SK-N-SH treated with all-trans-retinoic acid at 6 μM for 48 hours (cell line): ENCODE results near the gene NKAPL.
"Not testable (repeated sequence)": the region's sequence is repeated elsewhere in the genome, so short reads cannot be mapped to it uniquely, and the experiment has no call there.

Experiments used
- ATAC-seq: fragments of 200-7000 bp; cut with Tn5 transposase; 3 replicates; pipeline ENCODE4 v1.9.1; 2020; ENCODE audit warnings: mild to moderate bottlenecking, moderate library complexity
- ARNTL ChIP-seq: fragments of 450-650 bp; formaldehyde crosslinking; IDR thresholded peaks from 2 replicates; pipeline ENCODE4 v1.5.0; 2020; ENCODE audit warnings: low read depth, mild to moderate bottlenecking, moderate library complexity, borderline replicate concordance
- CSDC2 ChIP-seq: fragments of 250-450 bp; sonication (Bioruptor Pico); IDR thresholded peaks from 2 replicates; pipeline ENCODE4 v1.5.0; 2020; ENCODE audit warnings: mild to moderate bottlenecking, moderate library complexity
- ESRRG ChIP-seq: fragments of 250-450 bp; sonication (Bioruptor Pico); IDR thresholded peaks from 2 replicates; pipeline ENCODE4 v1.6.1; 2021; ENCODE audit warnings: mild to moderate bottlenecking
- GLIS3 ChIP-seq: fragments of 250-450 bp; sonication (Bioruptor Pico); IDR thresholded peaks from 2 replicates; pipeline ENCODE4 v1.5.0; 2020; ENCODE audit warnings: mild to moderate bottlenecking, moderate library complexity
- ISL1 ChIP-seq: fragments of 250-450 bp; sonication (Bioruptor Pico); IDR thresholded peaks from 2 replicates; pipeline ENCODE4 v2.1.2; 2022; ENCODE audit warnings: mild to moderate bottlenecking, moderate library complexity
- OSR1 ChIP-seq: fragments of 250-450 bp; sonication (Bioruptor Pico); IDR thresholded peaks from 2 replicates; pipeline ENCODE4 v1.8.0; 2022; ENCODE audit warnings: moderate library complexity, mild to moderate bottlenecking, inconsistent platforms
- PPARA ChIP-seq: fragments of 250-450 bp; sonication (Bioruptor Pico); IDR thresholded peaks from 2 replicates; pipeline ENCODE4 v1.5.0; 2020; ENCODE audit warnings: mild to moderate bottlenecking, borderline replicate concordance
- RARB ChIP-seq: fragments of 250-450 bp; sonication (Bioruptor Pico); IDR thresholded peaks from 2 replicates; pipeline ENCODE4 v1.8.0; 2021; ENCODE audit warnings: mild to moderate bottlenecking, moderate library complexity
- SNAI2 ChIP-seq: fragments of 250-450 bp; sonication (Bioruptor Pico); IDR thresholded peaks from 2 replicates; pipeline ENCODE4 v1.5.0; 2020; ENCODE audit warnings: mild to moderate bottlenecking, moderate library complexity
- TCF4 ChIP-seq: fragments of 250-450 bp; sonication (Bioruptor Pico); IDR thresholded peaks from 2 replicates; pipeline ENCODE4 v1.8.0; 2021; ENCODE audit warnings: mild to moderate bottlenecking, moderate library complexity, borderline replicate concordance
- TOX ChIP-seq: fragments of 250-450 bp; sonication (Bioruptor Pico); IDR thresholded peaks from 2 replicates; pipeline ENCODE4 v1.8.0; 2021; ENCODE audit warnings: mild to moderate bottlenecking, moderate library complexity, borderline replicate concordance
- ZC3H10 ChIP-seq: fragments of 250-450 bp; sonication (Bioruptor Pico); IDR thresholded peaks from 2 replicates; pipeline ENCODE4 v1.5.1; 2021; ENCODE audit warnings: mild to moderate bottlenecking, moderate library complexity
- ZFP3 ChIP-seq: fragments of 250-450 bp; sonication (Bioruptor Pico); IDR thresholded peaks from 2 replicates; pipeline ENCODE4 v1.5.0; 2020; ENCODE audit warnings: mild to moderate bottlenecking, moderate library complexity
- ZFP30 ChIP-seq: fragments of 450-650 bp; formaldehyde crosslinking; IDR thresholded peaks from 2 replicates; pipeline ENCODE4 v1.5.0; 2022; ENCODE audit warnings: mild to moderate bottlenecking, moderate library complexity
- ZNF565 ChIP-seq: fragments of 450-650 bp; formaldehyde crosslinking; conservative IDR thresholded peaks from 2 replicates; pipeline ENCODE4 v1.5.0; 2020; ENCODE audit warnings: low read depth, mild to moderate bottlenecking, moderate library complexity
- ZNF70 ChIP-seq: fragments of 450-650 bp; formaldehyde crosslinking; IDR thresholded peaks from 2 replicates; pipeline ENCODE4 v1.5.0; 2020; ENCODE audit warnings: mild to moderate bottlenecking, moderate library complexity
- ZNF8 ChIP-seq: fragments of 450-650 bp; formaldehyde crosslinking; IDR thresholded peaks from 2 replicates; pipeline ENCODE4 v1.5.0; 2020; ENCODE audit warnings: mild to moderate bottlenecking, moderate library complexity
- TF ChIP-seq, protein P1 (sequence below): fragments of 250-450 bp; sonication (Bioruptor Pico); IDR thresholded peaks from 2 replicates; pipeline ENCODE4 v1.5.1; 2021; ENCODE audit warnings: mild to moderate bottlenecking, moderate library complexity
- TF ChIP-seq, protein P2 (sequence below): fragments of 250-450 bp; sonication (Bioruptor Pico); IDR thresholded peaks from 2 replicates; pipeline ENCODE4 v1.5.0; 2020; ENCODE audit warnings: mild to moderate bottlenecking, moderate library complexity
- TF ChIP-seq, protein P3 (sequence below): fragments of 250-450 bp; sonication (Bioruptor Pico); IDR thresholded peaks from 2 replicates; pipeline ENCODE4 v1.8.0; 2020; ENCODE audit warnings: mild to moderate bottlenecking, moderate library complexity, borderline replicate concordance
- TF ChIP-seq, protein P4 (sequence below): fragments of 250-450 bp; sonication (Bioruptor Pico); IDR thresholded peaks from 2 replicates; pipeline ENCODE4 v1.5.1; 2020; ENCODE audit warnings: low read depth, mild to moderate bottlenecking, moderate library complexity

Gene NKAPL

DNA sequence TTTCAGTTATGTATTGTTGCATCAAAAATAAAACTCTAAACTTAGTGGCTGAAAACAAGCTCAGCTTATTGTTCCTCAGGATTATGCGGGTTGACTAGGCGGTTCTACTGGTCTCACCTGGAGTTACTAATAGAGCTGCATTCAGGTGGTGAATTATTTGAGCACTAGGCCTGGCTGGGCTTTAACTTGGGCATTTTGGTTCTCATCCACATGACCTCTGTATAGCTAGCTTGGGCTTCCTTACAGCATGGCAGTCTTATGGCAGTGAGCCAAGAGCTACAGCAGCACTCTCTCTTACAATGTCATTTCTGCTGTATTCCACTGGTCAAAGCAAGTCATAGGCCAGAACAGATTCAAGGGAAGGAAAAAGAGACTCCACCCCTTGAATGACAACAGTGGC, 23.8 kb downstream of the NKAPL start:
- TF ChIP-seq ISL1 (CRISPR knock-in tag) = no peak
- no peak for TF ChIP-seq GLIS3 (CRISPR knock-in tag)
- TF ChIP-seq TCF4 = no peak
- TF ChIP-seq SNAI2 = no peak
- TF ChIP-seq ZNF565 (CRISPR knock-in tag) = peak; percentile 99
- TF ChIP-seq CSDC2 (CRISPR knock-in tag) = no peak
- TF ChIP-seq PPARA = no peak
- ATAC-seq = no peak

DNA sequence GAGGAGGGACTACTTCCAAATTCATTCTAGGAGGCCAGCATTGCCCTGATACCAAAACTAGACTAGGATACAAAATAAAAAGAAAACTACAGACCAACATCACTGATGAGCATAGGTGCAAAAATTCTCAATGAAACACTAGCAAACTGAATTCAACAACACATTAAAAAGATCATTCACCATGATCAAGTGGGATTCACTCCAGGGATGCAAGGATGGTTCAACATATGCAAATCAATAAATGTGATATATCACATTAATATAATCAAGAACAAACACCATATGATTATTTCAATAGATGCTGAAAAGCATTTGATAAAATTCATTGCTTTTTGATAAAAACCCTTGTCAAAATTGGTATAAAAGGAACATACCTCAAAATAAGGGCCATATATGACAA, 32.5 kb downstream of the NKAPL start:
- no peak for ATAC-seq
- TF ChIP-seq ZNF565 (CRISPR knock-in tag) = no peak
- TF ChIP-seq ZC3H10 = no peak
- no peak for TF ChIP-seq RARB (CRISPR knock-in tag)
- TF ChIP-seq TCF4 = no peak
- no peak for TF ChIP-seq ZNF70
- TF ChIP-seq, protein P1, sequence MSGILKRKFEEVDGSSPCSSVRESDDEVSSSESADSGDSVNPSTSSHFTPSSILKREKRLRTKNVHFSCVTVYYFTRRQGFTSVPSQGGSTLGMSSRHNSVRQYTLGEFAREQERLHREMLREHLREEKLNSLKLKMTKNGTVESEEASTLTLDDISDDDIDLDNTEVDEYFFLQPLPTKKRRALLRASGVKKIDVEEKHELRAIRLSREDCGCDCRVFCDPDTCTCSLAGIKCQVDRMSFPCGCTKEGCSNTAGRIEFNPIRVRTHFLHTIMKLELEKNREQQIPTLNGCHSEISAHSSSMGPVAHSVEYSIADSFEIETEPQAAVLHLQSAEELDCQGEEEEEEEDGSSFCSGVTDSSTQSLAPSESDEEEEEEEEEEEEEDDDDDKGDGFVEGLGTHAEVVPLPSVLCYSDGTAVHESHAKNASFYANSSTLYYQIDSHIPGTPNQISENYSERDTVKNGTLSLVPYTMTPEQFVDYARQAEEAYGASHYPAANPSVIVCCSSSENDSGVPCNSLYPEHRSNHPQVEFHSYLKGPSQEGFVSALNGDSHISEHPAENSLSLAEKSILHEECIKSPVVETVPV (CRISPR knock-in tag) = no peak
- TF ChIP-seq ESRRG = no peak
- TF ChIP-seq ISL1 (CRISPR knock-in tag) = no peak
- TF ChIP-seq ZFP3 (CRISPR knock-in tag) = no peak
- TF ChIP-seq, all 23 proteins: peak for 0

DNA sequence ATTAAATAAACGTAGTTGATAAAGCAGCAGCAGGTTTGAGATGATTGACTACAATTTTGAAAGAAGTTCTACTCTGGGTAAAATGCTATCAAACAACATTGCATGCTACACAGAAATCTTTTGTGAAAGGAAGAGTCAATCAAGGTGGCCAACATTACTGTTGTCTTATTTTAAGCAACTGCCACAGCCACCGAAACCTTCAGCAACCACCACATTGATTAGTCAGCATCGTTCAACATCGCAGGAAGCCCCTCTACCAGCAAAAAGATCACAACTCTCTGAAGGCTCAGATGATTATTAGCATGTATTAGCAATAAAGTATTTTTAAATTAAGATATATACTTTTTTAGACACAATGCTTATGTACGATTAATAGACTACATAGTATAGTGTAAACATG, 36.2 kb downstream of the NKAPL start:
- no peak for TF ChIP-seq PPARA
- no peak for TF ChIP-seq ZNF70
- no peak for ATAC-seq

DNA sequence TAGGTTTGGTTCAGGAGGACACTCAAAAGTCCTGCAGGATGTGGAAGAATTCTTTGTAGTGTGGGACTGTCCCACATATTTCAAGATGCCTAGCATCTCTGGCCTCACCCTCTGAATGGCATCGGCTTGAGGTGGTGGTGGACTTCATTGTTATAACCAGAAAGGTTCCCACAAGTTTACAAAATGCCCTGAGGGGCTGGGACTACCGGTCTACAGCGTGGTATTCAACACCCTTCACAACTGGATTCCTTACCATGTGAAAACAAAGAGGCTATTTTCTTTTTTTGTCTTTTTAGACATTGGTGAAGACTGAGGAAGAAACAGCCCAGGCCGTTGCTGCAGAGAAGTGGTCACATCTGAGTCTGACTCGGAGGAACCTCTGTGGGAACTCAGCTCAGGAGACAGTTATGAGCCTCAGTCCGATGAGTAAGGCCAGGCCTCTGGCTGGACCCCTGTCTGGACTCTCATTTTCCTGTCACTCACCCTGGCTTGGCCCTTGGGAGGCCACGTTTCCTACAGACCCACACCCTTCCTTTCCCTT, 37.5 kb downstream of the NKAPL start:
- no peak for TF ChIP-seq ZFP3 (CRISPR knock-in tag)
- no peak for TF ChIP-seq OSR1 (CRISPR knock-in tag)
- TF ChIP-seq ARNTL = no peak
- no peak for TF ChIP-seq CSDC2 (CRISPR knock-in tag)
- TF ChIP-seq ZC3H10 = no peak
- TF ChIP-seq, protein P2, sequence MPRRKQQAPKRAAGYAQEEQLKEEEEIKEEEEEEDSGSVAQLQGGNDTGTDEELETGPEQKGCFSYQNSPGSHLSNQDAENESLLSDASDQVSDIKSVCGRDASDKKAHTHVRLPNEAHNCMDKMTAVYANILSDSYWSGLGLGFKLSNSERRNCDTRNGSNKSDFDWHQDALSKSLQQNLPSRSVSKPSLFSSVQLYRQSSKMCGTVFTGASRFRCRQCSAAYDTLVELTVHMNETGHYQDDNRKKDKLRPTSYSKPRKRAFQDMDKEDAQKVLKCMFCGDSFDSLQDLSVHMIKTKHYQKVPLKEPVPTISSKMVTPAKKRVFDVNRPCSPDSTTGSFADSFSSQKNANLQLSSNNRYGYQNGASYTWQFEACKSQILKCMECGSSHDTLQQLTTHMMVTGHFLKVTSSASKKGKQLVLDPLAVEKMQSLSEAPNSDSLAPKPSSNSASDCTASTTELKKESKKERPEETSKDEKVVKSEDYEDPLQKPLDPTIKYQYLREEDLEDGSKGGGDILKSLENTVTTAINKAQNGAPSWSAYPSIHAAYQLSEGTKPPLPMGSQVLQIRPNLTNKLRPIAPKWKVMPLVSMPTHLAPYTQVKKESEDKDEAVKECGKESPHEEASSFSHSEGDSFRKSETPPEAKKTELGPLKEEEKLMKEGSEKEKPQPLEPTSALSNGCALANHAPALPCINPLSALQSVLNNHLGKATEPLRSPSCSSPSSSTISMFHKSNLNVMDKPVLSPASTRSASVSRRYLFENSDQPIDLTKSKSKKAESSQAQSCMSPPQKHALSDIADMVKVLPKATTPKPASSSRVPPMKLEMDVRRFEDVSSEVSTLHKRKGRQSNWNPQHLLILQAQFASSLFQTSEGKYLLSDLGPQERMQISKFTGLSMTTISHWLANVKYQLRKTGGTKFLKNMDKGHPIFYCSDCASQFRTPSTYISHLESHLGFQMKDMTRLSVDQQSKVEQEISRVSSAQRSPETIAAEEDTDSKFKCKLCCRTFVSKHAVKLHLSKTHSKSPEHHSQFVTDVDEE (CRISPR knock-in tag) = no peak
- TF ChIP-seq GLIS3 (CRISPR knock-in tag) = no peak
- no peak for TF ChIP-seq ESRRG
- no peak for TF ChIP-seq ZFP30 (CRISPR knock-in tag)
- no peak for TF ChIP-seq TCF4
- TF ChIP-seq ZNF8 (CRISPR knock-in tag) = no peak
- TF ChIP-seq, protein P3, sequence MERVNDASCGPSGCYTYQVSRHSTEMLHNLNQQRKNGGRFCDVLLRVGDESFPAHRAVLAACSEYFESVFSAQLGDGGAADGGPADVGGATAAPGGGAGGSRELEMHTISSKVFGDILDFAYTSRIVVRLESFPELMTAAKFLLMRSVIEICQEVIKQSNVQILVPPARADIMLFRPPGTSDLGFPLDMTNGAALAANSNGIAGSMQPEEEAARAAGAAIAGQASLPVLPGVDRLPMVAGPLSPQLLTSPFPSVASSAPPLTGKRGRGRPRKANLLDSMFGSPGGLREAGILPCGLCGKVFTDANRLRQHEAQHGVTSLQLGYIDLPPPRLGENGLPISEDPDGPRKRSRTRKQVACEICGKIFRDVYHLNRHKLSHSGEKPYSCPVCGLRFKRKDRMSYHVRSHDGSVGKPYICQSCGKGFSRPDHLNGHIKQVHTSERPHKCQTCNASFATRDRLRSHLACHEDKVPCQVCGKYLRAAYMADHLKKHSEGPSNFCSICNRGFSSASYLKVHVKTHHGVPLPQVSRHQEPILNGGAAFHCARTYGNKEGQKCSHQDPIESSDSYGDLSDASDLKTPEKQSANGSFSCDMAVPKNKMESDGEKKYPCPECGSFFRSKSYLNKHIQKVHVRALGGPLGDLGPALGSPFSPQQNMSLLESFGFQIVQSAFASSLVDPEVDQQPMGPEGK = no peak
- no peak for TF ChIP-seq PPARA
- TF ChIP-seq SNAI2 = no peak
- TF ChIP-seq RARB (CRISPR knock-in tag) = no peak
- TF ChIP-seq, all 23 proteins: peak for 0
- ATAC-seq = no peak

DNA sequence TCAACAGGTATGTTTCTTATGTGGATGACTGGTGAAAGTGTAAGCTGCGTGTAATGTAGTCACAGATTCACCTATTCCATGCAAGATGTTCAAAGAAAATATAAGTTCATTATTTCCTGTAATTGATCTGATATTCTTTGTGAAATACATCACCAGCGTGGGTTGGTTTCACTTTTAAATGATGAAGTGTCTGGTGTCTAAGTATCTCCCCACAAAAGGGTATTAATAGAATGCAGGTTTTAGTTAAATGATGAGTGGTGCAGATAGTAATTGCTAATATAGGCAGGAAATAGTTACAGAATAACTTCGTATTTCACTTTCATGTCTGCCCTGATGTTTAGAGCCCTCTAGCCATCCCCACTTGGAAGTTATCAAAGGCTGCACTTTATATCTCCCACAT, 44.5 kb downstream of the NKAPL start:
- ATAC-seq = no peak
- TF ChIP-seq, protein P4, sequence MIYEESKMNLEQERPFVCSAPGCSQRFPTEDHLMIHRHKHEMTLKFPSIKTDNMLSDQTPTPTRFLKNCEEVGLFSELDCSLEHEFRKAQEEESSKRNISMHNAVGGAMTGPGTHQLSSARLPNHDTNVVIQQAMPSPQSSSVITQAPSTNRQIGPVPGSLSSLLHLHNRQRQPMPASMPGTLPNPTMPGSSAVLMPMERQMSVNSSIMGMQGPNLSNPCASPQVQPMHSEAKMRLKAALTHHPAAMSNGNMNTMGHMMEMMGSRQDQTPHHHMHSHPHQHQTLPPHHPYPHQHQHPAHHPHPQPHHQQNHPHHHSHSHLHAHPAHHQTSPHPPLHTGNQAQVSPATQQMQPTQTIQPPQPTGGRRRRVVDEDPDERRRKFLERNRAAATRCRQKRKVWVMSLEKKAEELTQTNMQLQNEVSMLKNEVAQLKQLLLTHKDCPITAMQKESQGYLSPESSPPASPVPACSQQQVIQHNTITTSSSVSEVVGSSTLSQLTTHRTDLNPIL (CRISPR knock-in tag) = no peak
- TF ChIP-seq CSDC2 (CRISPR knock-in tag) (no peak), ZNF8 (CRISPR knock-in tag) (no peak), ZFP30 (CRISPR knock-in tag) (no peak), ISL1 (CRISPR knock-in tag) (no peak), SNAI2 (no peak), RARB (CRISPR knock-in tag) (no peak), GLIS3 (CRISPR knock-in tag) (no peak), ZC3H10 (no peak), ZNF565 (CRISPR knock-in tag) (no peak), TCF4 (no peak), PPARA (no peak), ZNF70 (no peak), TOX (CRISPR knock-in tag) (no peak), ZFP3 (CRISPR knock-in tag) (no peak), OSR1 (CRISPR knock-in tag) (no peak)
- TF ChIP-seq, protein P3 = no peak
- TF ChIP-seq, protein P1 (CRISPR knock-in tag) = no peak

DNA sequence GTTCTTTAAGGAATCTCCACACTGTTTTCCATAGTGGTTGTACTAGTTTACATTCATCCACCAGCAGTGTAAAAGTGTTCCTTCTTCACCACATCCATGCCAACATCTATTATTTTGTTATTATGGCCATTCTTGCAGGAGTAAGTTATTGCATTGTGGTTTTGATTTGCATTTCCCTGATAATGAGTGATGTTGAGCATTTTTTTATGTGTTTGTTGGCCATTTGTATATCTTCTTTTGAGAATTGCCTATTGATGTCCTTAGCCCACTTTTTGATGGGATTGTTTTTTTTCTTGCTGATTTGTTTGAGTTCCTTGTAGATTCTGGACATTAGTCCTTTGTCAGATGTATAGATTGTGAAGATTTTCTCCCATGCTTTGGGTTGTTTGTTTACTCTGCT, 47.3 kb downstream of the NKAPL start:
- not testable (repeated sequence) for ATAC-seq
